Measurements from ENCODE around the gene AKAP13.

AKAP13 gene

GRCh38 chr15:85394554-85395333 is 14.3 kb downstream of the AKAP13 start:
- in situ Hi-C loops (cut with HindIII; ENCODE audit: low sequenced_read_pairs): no loop called here
- TF ChIP-seq, protein P1, sequence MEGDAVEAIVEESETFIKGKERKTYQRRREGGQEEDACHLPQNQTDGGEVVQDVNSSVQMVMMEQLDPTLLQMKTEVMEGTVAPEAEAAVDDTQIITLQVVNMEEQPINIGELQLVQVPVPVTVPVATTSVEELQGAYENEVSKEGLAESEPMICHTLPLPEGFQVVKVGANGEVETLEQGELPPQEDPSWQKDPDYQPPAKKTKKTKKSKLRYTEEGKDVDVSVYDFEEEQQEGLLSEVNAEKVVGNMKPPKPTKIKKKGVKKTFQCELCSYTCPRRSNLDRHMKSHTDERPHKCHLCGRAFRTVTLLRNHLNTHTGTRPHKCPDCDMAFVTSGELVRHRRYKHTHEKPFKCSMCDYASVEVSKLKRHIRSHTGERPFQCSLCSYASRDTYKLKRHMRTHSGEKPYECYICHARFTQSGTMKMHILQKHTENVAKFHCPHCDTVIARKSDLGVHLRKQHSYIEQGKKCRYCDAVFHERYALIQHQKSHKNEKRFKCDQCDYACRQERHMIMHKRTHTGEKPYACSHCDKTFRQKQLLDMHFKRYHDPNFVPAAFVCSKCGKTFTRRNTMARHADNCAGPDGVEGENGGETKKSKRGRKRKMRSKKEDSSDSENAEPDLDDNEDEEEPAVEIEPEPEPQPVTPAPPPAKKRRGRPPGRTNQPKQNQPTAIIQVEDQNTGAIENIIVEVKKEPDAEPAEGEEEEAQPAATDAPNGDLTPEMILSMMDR (IDR thresholded peaks at IDR 0.05; ENCODE audit: low read depth, low read length): no peak
- H3K4me3 ChIP-seq (ENCODE audit: low read depth, low read length): no peak overlapping the region
- no peak for DNase-seq (ENCODE audit: low read depth, low spot score)

- in situ Hi-C loops (cut with HindIII; ENCODE audit: low sequenced_read_pairs): no loop called here
- TF ChIP-seq, protein P1 (IDR thresholded peaks at IDR 0.05; ENCODE audit: low read depth, low read length): no peak
- H3K4me3 ChIP-seq (ENCODE audit: low read depth, low read length): no peak overlapping the region
- no peak for DNase-seq (ENCODE audit: low read depth, low spot score)
Observed at GRCh38 chr15:85396554-85396953, 16.2 kb downstream of the AKAP13 start.

- in situ Hi-C loops (cut with HindIII; ENCODE audit: low sequenced_read_pairs): no loop called here
- TF ChIP-seq, protein P1 (IDR thresholded peaks at IDR 0.05; ENCODE audit: low read depth, low read length): no peak
- no peak overlapping the region for H3K4me3 ChIP-seq (ENCODE audit: low read depth, low read length)
- DNase-seq (ENCODE audit: low read depth, low spot score): no peak
Observed at GRCh38 chr15:85397151-85397550, 16.7 kb downstream of the AKAP13 start.

- no peak for DNase-seq (ENCODE audit: low read depth, low spot score)
- in situ Hi-C loops (cut with HindIII; ENCODE audit: low sequenced_read_pairs): no loop called here
- TF ChIP-seq, protein P1 (IDR thresholded peaks at IDR 0.05; ENCODE audit: low read depth, low read length): no peak
- H3K4me3 ChIP-seq (ENCODE audit: low read depth, low read length): no peak overlapping the region
Observed at GRCh38 chr15:85397926-85398325, 17.5 kb downstream of the AKAP13 start.

GRCh38 chr15:85398822-85399221 is 18.4 kb downstream of the AKAP13 start:
- DNase-seq (ENCODE audit: low read depth, low spot score): no peak
- in situ Hi-C loops (cut with HindIII; ENCODE audit: low sequenced_read_pairs): no loop called here
- TF ChIP-seq, protein P1 (IDR thresholded peaks at IDR 0.05; ENCODE audit: low read depth, low read length): no peak
- no peak overlapping the region for H3K4me3 ChIP-seq (ENCODE audit: low read depth, low read length)

DNA sequence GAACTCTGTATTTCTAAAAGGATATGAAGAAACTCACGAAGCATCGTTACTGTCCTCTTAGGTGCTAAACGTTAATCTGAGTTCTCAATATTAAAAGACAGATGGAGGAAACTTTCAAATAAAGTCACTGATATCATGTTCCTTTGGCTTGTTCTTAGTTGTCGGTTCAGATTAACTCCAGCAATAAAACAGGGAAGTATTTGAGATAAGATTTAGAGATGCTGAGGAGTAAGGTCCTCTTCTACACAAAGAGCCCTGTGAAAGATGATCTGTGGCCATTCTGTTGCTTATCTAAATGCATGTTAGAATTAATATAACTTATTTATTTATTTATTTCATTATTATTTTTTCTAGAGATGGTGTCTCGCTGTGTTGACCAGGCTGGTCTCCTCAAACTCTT is 19.2 kb downstream of the AKAP13 start:
- TF ChIP-seq, protein P1 (IDR thresholded peaks at IDR 0.05; ENCODE audit: low read depth, low read length): no peak
- DNase-seq (ENCODE audit: low read depth, low spot score): no peak
- H3K4me3 ChIP-seq (ENCODE audit: low read depth, low read length): no peak overlapping the region
- in situ Hi-C loops (cut with HindIII; ENCODE audit: low sequenced_read_pairs): no loop called here
